ENCODE results near the gene CREB3L2. TPM values are rescaled to one million over a fixed set of nuclear protein-coding genes. Genes with fewer than 3 reads are reported as not detected.

CREB3L2 gene
- total RNA-seq, 1 experiment from 2014 or later = 49.8 TPM

GRCh38 chr7:137871170-137871915, 130.5 kb downstream of the CREB3L2 start:
- 0 out of 4 replicates have a peak, but pooled peaks cover 0 to 4% of the 10 kb centered on the region in 2 experiments for H3K9me3 ChIP-seq (ENCODE audit: control insufficient read depth in 1 of 2, insufficient read depth in 1 of 2, low read depth in 1 of 2, low read length in 2 of 2)
- no peak for TF ChIP-seq MAX (IDR thresholded peaks at IDR 0.05)
- TF ChIP-seq SP1 (IDR thresholded peaks at IDR 0.05; ENCODE audit: low read depth) = no peak
- TF ChIP-seq REST (IDR thresholded peaks at IDR 0.05; ENCODE audit: low read depth) = no peak
- TF ChIP-seq TCF7L2 (IDR thresholded peaks at IDR 0.05; ENCODE audit: borderline replicate concordance, extremely low read depth, insufficient read depth, insufficient read length) = no peak
- no peak for TF ChIP-seq CBX3 (IDR thresholded peaks at IDR 0.05; ENCODE audit: low read depth)
- no peak for TF ChIP-seq ZNF274 (IDR thresholded peaks at IDR 0.05; ENCODE audit: low read depth, low read length)
- TF ChIP-seq EZH2 (IDR thresholded peaks at IDR 0.05) = no peak
- no peak for TF ChIP-seq POLR2A (IDR thresholded peaks at IDR 0.05; ENCODE audit: borderline replicate concordance, extremely low read depth, insufficient read depth, insufficient read length)
- TF ChIP-seq SIN3A (IDR thresholded peaks at IDR 0.05; ENCODE audit: low read depth) = no peak
- no peak for TF ChIP-seq ZFX (IDR thresholded peaks at IDR 0.05)
- TF ChIP-seq ATF3 (IDR thresholded peaks at IDR 0.05) = no peak
- no peak for TF ChIP-seq RAD21 (IDR thresholded peaks at IDR 0.05; ENCODE audit: low read depth)
- no peak for TF ChIP-seq POLR2AphosphoS5 (IDR thresholded peaks at IDR 0.05; ENCODE audit: low read depth, low read length)
- no peak for TF ChIP-seq JUND (IDR thresholded peaks at IDR 0.05)
- no peak for TF ChIP-seq YY1 (IDR thresholded peaks at IDR 0.05; ENCODE audit: extremely low read depth, insufficient replicate concordance, low read depth, low read length)
- TF ChIP-seq ELF1 (IDR thresholded peaks at IDR 0.05; ENCODE audit: borderline replicate concordance, low read depth) = no peak
- TF ChIP-seq CTCF (IDR thresholded peaks at IDR 0.05 in 2 of 3, conservative IDR thresholded peaks at IDR 0.05 in 1 of 3; ENCODE audit: borderline replicate concordance in 1 of 3, insufficient read depth in 1 of 3, low read depth in 2 of 3, low read length in 2 of 3) = no peak
- TF ChIP-seq FOSL1 (IDR thresholded peaks at IDR 0.05; ENCODE audit: low read depth) = no peak
- TF ChIP-seq EGR1 (IDR thresholded peaks at IDR 0.05; ENCODE audit: low read depth) = no peak
- no peak overlapping the region for H3K9ac ChIP-seq (ENCODE audit: low read length)
- ChIA-PET RAD21 (ENCODE audit: low non-redundant PET in 1 of 2, low total read pairs in 2 of 2, uncharacterized antibody in 2 of 2, unreplicated experiment in 2 of 2) (no interaction called here), CTCF (no interaction called here), POLR2A (no interaction called here)
- H3K27ac ChIP-seq (ENCODE audit: low read depth, low read length) = no peak overlapping the region
- H2AFZ ChIP-seq (ENCODE audit: low read depth, low read length, poor library complexity, severe bottlenecking) = no peak overlapping the region
- no peaks in the 10 kb centered on the region for H3K4me1 ChIP-seq (ENCODE audit: control insufficient read depth in 1 of 2, insufficient read depth in 2 of 2, low read length in 2 of 2)
- H3K79me2 ChIP-seq (ENCODE audit: insufficient read depth, low read length) = no peaks in the 10 kb centered on the region
- no peak for DNase-seq (ENCODE audit: low read depth, low spot score)
- intact Hi-C loops (cut with micrococcal nuclease) = no loop called here
- H3K36me3 ChIP-seq (ENCODE audit: control insufficient read depth in 1 of 2, insufficient read depth in 2 of 2, low read length in 2 of 2) = no peaks in the 10 kb centered on the region; a peak in 1 of 4 replicates
- H3K9me2 ChIP-seq (ENCODE audit: insufficient read depth) = no peaks in the 10 kb centered on the region
- H3K27me3 ChIP-seq (ENCODE audit: insufficient read depth, low read length) = no peaks in the 10 kb centered on the region
- no peaks in the 10 kb centered on the region for H4K20me1 ChIP-seq (ENCODE audit: insufficient read depth)
- no peak overlapping the region for H3K4me2 ChIP-seq (ENCODE audit: low read length)
- no TSS peak for BruUV-seq (replicated peaks)
- no peak overlapping the region for H3K4me3 ChIP-seq (replicated peaks in 1 of 2; ENCODE audit: low read depth in 1 of 2, low read length in 2 of 2)
- ATAC-seq = no peak

All from HCT116 (cell line).